ENCODE results near the gene SLX9.

- no peak for TF ChIP-seq CTCF (optimal IDR thresholded peaks at IDR 0.05 in 1 of 3, IDR thresholded peaks at IDR 0.05 in 1 of 3, conservative IDR thresholded peaks at IDR 0.05 in 1 of 3; ENCODE audit: extremely low read depth in 1 of 3, insufficient read depth in 2 of 3, low read length in 3 of 3)
- no peak for TF ChIP-seq EZH2 (IDR thresholded peaks at IDR 0.05; ENCODE audit: low read length)
Observed at GRCh38 chr21:44899768-44900558, 39.9 kb upstream of the SLX9 start.

Measured in keratinocyte (primary cell).